Endodermal cell (in vitro differentiated cells): Measurements from ENCODE around the gene MCTP2. TPM values are rescaled to one million over a fixed set of nuclear protein-coding genes. Genes with fewer than 3 reads are reported as not detected.

Source experiments
- DNase-seq: peaks from one replicate; pipeline ENCODE4 v3.0.0-alpha.2; 2017
- H3K27ac ChIP-seq: 2 replicates; pipeline ENCODE4 v1.5.1; 2013; ENCODE audit warnings: mild to moderate bottlenecking, low read depth, low read length, moderate library complexity
- H3K27me3 ChIP-seq: 2 replicates; pipeline ENCODE4 v1.6.1; 2013; ENCODE audit warnings: mild to moderate bottlenecking, low read length, moderate library complexity; ENCODE audit not compliant: insufficient read depth, control insufficient read depth, poor library complexity, severe bottlenecking
- H3K36me3 ChIP-seq: 2 replicates; pipeline ENCODE4 v1.7.0; 2013; ENCODE audit warnings: mild to moderate bottlenecking, low read length, moderate library complexity; ENCODE audit not compliant: control insufficient read depth, insufficient read depth
- H3K4me1 ChIP-seq: one replicate; pipeline ENCODE4 v1.7.0; 2013; ENCODE audit warnings: low read length; ENCODE audit not compliant: control insufficient read depth, insufficient read depth
- H3K4me3 ChIP-seq: 2 replicates; pipeline ENCODE4 v1.5.1; 2013; ENCODE audit warnings: mild to moderate bottlenecking, low read length, moderate library complexity
- H3K9ac ChIP-seq: 2 replicates; pipeline ENCODE4 v1.6.1; 2013; ENCODE audit warnings: mild to moderate bottlenecking, low read length, moderate library complexity; ENCODE audit not compliant: poor library complexity, severe bottlenecking; ENCODE audit errors: extremely low read depth
- H3K9me3 ChIP-seq: 2 replicates; pipeline ENCODE4 v1.6.1; 2013; ENCODE audit warnings: mild to moderate bottlenecking, low read length, moderate library complexity; ENCODE audit not compliant: control insufficient read depth
- H3K27ac Mint-ChIP-seq: 2 replicates; pipeline ENCODE4 v1.8.0; 2020; ENCODE audit warnings: mixed read lengths
- H3K27me3 Mint-ChIP-seq: 2 replicates; pipeline ENCODE4 v1.8.0; 2021; ENCODE audit warnings: mild to moderate bottlenecking, mixed read lengths; ENCODE audit not compliant: insufficient read depth
- H3K36me3 Mint-ChIP-seq: 2 replicates; pipeline ENCODE4 v1.8.0; 2020; ENCODE audit warnings: low read depth, mixed read lengths
- H3K4me1 Mint-ChIP-seq: 2 replicates; pipeline ENCODE4 v1.8.0; 2020; ENCODE audit warnings: mixed read lengths
- H3K4me3 Mint-ChIP-seq: 2 replicates; pipeline ENCODE4 v1.8.0; 2020; ENCODE audit warnings: mild to moderate bottlenecking, moderate library complexity, mixed read lengths
- H3K9me3 Mint-ChIP-seq: 2 replicates; pipeline ENCODE4 v1.8.0; 2020; ENCODE audit warnings: mild to moderate bottlenecking, mixed read lengths
- CTCF ChIP-seq: fragments of 200-600 bp; sonication (generic); conservative IDR thresholded peaks from 2 replicates; pipeline ENCODE4 v1.5.0; 2021; ENCODE audit warnings: antibody characterized with exemption, mild to moderate bottlenecking
- WGBS, 2 experiments: methylation state at CpG; one replicate each; pipeline versions ENCODE4 v1.1.5 to v1.1.7; 2013; ENCODE audit warnings: missing lambda C conversion rate in 2 of 2, mixed read lengths in 1 of 2; ENCODE audit not compliant: insufficient coverage in 1 of 2, insufficient read length in 1 of 2; 5-methylcytosine and 5-hydroxymethylcytosine counted together
- total RNA-seq, 2 donors: library from RNA; stranded (reverse); fragmentation: NEBNext Ultra II Directional in 1 of 2; extraction: Animal tissue kit (Norgen Biotek cat#: 25700) in 1 of 2; gene quantifications; 2 replicates in 1 of 2; 3 replicates in 1 of 2; pipeline ENCODE4 v1.2.1, GENCODE V29; 2021

The MCTP2 gene
- total RNA-seq, 2 donors from 2014 or later = 9.2 to 12.1 TPM

GRCh38 chr15:94265009-94265408 is 33.6 kb downstream of the MCTP2 start:
- H3K4me3 Mint-ChIP-seq = no peak overlapping the region
- TF ChIP-seq CTCF = no peak
- H3K27me3 Mint-ChIP-seq = no peaks in the 10 kb centered on the region
- H3K27ac Mint-ChIP-seq = no peak overlapping the region
- no peaks in the 10 kb centered on the region for H3K9me3 ChIP-seq
- WGBS, 2 experiments = 88 to 100% methylated on average over 1 to 4 of the region's 4 CpGs
- no peaks in the 10 kb centered on the region for H3K36me3 ChIP-seq
- no peaks in the 10 kb centered on the region for H3K4me1 Mint-ChIP-seq
- DNase-seq = no peak
- no peaks in the 10 kb centered on the region for H3K36me3 Mint-ChIP-seq
- H3K4me1 ChIP-seq = no peaks in the 10 kb centered on the region
- no peaks in the 10 kb centered on the region for H3K27me3 ChIP-seq
- H3K27ac ChIP-seq = no peak overlapping the region
- no peak overlapping the region for H3K4me3 ChIP-seq
- H3K9ac ChIP-seq = no peak overlapping the region
- H3K9me3 Mint-ChIP-seq = no peaks in the 10 kb centered on the region

GRCh38 chr15:94265982-94266381 is 34.6 kb downstream of the MCTP2 start:
- H3K27ac ChIP-seq = no peak overlapping the region
- no peaks in the 10 kb centered on the region for H3K9me3 Mint-ChIP-seq
- H3K9ac ChIP-seq = no peak overlapping the region
- TF ChIP-seq CTCF = no peak
- H3K4me1 Mint-ChIP-seq = no peaks in the 10 kb centered on the region
- H3K4me1 ChIP-seq = no peaks in the 10 kb centered on the region
- H3K36me3 Mint-ChIP-seq = no peaks in the 10 kb centered on the region
- WGBS, 2 experiments = 63 to 68% methylated on average over 5 to 6 of the region's 6 CpGs
- H3K36me3 ChIP-seq = no peaks in the 10 kb centered on the region
- H3K4me3 ChIP-seq = no peak overlapping the region
- H3K27me3 Mint-ChIP-seq = no peaks in the 10 kb centered on the region
- H3K27me3 ChIP-seq = no peaks in the 10 kb centered on the region
- H3K4me3 Mint-ChIP-seq = no peak overlapping the region
- H3K27ac Mint-ChIP-seq = no peak overlapping the region
- no peak for DNase-seq
- H3K9me3 ChIP-seq = no peaks in the 10 kb centered on the region

- Histone ChIP-seq H3K9ac (no peak overlapping the region), H3K36me3 (no peaks in the 10 kb centered on the region), H3K9me3 (no peaks in the 10 kb centered on the region), H3K27ac (no peak overlapping the region), H3K27me3 (no peaks in the 10 kb centered on the region), H3K4me3 (no peak overlapping the region), H3K4me1 (no peaks in the 10 kb centered on the region)
- Mint-ChIP-seq H3K27me3 (no peaks in the 10 kb centered on the region), H3K9me3 (no peaks in the 10 kb centered on the region), H3K36me3 (no peaks in the 10 kb centered on the region), H3K27ac (no peak overlapping the region), H3K4me1 (no peaks in the 10 kb centered on the region), H3K4me3 (no peak overlapping the region)
- no peak for TF ChIP-seq CTCF
- WGBS, 2 experiments = 98 to 100% methylated on average over 2 to 3 of the region's 3 CpGs
- no peak for DNase-seq
These were observed 35.4 kb downstream of the MCTP2 start for GRCh38 chr15:94266789-94267188.
